GM06990 (cell line): ENCODE data around the gene SCRG1.
A peak's percentile ranks its signal among the peaks of the same experiment; 100 is the strongest.

Source experiments
- DNase-seq: peaks from one replicate; pipeline ENCODE4 v3.0.0-alpha.2; 2011; ENCODE audit not compliant: insufficient read length; ENCODE audit errors: extremely low read depth
- H3K27me3 ChIP-seq: replicated peaks from 2 replicates; pipeline ENCODE4 v1.6.0; 2011; ENCODE audit warnings: low read length; ENCODE audit not compliant: control insufficient read depth, insufficient read depth
- H3K36me3 ChIP-seq: 2 replicates; pipeline ENCODE4 v1.5.1; 2011; ENCODE audit warnings: low read length; ENCODE audit not compliant: control insufficient read depth, insufficient read depth
- H3K4me3 ChIP-seq: replicated peaks from 2 replicates; pipeline ENCODE4 v1.5.1; 2011; ENCODE audit warnings: low read depth, mild to moderate bottlenecking, control low read depth, low read length
- CTCF ChIP-seq: IDR thresholded peaks from 2 replicates; pipeline ENCODE4 v1.5.1; 2011; ENCODE audit warnings: low read length, control low read depth, mild to moderate bottlenecking, inconsistent platforms; ENCODE audit not compliant: insufficient read depth, poor library complexity, severe bottlenecking

SCRG1 gene

GRCh38 chr4:173426064-173426463 lies 27.1 kb upstream of the SCRG1 start:
- no peak for DNase-seq
- no peak for TF ChIP-seq CTCF
- H3K27me3 ChIP-seq = no peaks in the 10 kb centered on the region
- H3K36me3 ChIP-seq = no peaks in the 10 kb centered on the region
- H3K4me3 ChIP-seq = no peak overlapping the region

DNA sequence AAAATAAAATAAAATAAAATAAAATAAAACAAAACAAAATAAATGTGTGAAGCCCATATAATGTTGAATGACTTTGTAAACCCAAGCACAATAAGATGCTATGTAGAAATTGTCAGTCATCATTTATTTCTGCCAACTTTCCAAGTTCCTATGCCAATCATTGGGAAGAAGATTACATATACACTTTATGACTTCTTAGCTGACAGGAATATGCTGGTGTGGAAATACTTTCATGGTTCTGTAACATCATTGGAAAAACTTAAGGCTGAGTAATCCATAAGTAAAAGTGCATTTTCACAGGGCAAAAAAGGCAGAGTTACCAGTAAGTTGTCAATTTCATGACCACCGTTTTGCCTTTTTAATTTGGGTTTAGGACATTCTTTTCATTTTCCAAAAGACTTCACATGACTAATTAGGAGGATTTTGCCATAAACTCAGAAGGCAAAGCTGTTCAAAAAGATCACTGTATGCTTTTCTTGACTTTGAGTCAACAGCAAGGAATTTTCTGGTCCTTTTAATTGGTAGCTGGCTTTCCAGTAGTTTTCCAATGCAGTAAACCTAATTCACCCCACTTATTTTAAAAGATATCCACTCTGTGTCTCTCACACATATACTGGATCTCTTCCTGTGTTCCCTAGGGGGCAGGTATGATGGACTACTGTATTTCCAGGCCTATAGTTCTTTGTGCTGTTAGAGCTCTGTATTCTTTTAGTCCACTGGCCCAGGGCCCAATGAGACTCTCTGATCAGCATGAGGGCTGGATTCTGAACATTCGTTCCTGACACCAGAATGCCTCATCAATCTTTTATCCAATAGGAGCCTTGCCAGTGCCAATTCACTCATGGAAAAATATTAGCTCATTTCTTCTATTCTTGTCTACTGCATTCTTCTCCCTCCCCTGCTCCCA lies 26.2 kb upstream of the SCRG1 start:
- Histone ChIP-seq H3K36me3 (no peaks in the 10 kb centered on the region), H3K4me3 (no peak overlapping the region), H3K27me3 (no peaks in the 10 kb centered on the region)
- TF ChIP-seq CTCF = no peak
- no peak for DNase-seq

- TF ChIP-seq CTCF = no peak
- Histone ChIP-seq H3K27me3 (no peaks in the 10 kb centered on the region), H3K36me3 (no peaks in the 10 kb centered on the region), H3K4me3 (no peak overlapping the region)
- DNase-seq = no peak
These were observed 21.9 kb upstream of the SCRG1 start for GRCh38 chr4:173420801-173421200.

DNA sequence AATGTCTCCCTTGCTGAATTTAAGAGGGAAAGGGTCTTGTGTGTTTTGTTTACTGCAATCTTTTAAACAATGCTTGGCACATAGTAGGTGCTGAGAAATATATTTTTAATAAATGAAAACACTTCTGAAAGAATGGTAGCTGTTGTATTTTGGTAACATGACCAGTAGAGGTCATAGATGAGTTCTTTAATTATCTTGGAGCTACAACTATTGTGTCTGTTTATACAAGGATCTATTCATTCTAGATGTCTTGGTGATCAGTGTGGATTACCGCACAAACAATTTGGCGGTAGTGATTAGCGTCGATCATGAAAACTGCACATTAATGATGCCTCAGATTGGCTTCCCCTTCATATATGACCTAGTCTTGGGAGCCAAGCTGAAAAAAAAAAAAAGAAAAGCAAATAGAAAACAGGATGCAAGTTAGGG lies 21.4 kb upstream of the SCRG1 start:
- peak; percentile 40 for TF ChIP-seq CTCF
- no peak overlapping the region for H3K4me3 ChIP-seq
- no peaks in the 10 kb centered on the region for H3K36me3 ChIP-seq
- DNase-seq = no peak
- no peaks in the 10 kb centered on the region for H3K27me3 ChIP-seq

DNA sequence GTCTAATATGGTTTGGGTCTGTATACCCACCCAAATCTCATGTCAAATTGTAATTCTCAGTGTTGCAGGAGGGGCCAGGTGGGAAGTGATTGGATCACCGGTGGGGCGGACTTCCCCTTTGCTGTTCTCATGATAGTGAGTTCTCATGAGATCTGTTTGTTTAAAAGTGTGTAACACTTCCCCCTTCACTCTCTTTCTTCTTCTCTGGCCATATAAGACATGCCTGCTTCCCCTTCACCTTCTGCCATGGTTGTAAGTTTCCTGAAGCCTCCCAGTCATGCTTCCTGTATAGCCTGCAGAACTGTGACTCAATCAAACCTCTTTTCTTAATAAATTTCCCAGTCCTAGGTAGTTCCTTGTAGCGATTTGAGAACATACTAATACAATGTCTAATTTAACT lies 19.7 kb upstream of the SCRG1 start:
- Histone ChIP-seq H3K27me3 (no peaks in the 10 kb centered on the region), H3K36me3 (no peaks in the 10 kb centered on the region), H3K4me3 (no peak overlapping the region)
- no peak for TF ChIP-seq CTCF
- DNase-seq = no peak
